GM10266 (cell line): ENCODE results near the gene GNG13.

Experiments used
- DNase-seq: peaks from one replicate; pipeline ENCODE4 v3.0.0; 2012; ENCODE audit errors: extremely low spot score
- CTCF ChIP-seq: IDR thresholded peaks from 2 replicates; pipeline ENCODE4 v1.5.1; 2012; ENCODE audit warnings: mild to moderate bottlenecking, low read depth; ENCODE audit not compliant: control insufficient read depth, insufficient read depth; ENCODE audit errors: missing control alignments

Gene GNG13

GRCh38 chr16:796296-797119, 4.0 kb downstream of the GNG13 start:
- DNase-seq = no peak
- no peak for TF ChIP-seq CTCF

GRCh38 chr16:795580-796229, 4.8 kb downstream of the GNG13 start:
- no peak for DNase-seq
- no peak for TF ChIP-seq CTCF

GRCh38 chr16:794853-795466, 5.6 kb downstream of the GNG13 start:
- TF ChIP-seq CTCF = no peak
- no peak for DNase-seq

GRCh38 chr16:794091-794822, 6.3 kb downstream of the GNG13 start:
- DNase-seq = no peak
- no peak for TF ChIP-seq CTCF

- DNase-seq = no peak
- TF ChIP-seq CTCF = no peak
Measured at GRCh38 chr16:793414-793813, 7.1 kb downstream of the GNG13 start.

GRCh38 chr16:792221-792995, 8.1 kb downstream of the GNG13 start:
- TF ChIP-seq CTCF = no peak

More at GRCh38 chr16:792221-792995, 8.1 kb downstream of the GNG13 start:
- DNase-seq = no peak
